ENCODE data around the gene PUM2. TPM values are rescaled to one million over a fixed set of nuclear protein-coding genes. Genes with fewer than 3 reads are reported as not detected.
"Not testable (repeated sequence)": the region's sequence is repeated elsewhere in the genome, so short reads cannot be mapped to it uniquely, and the experiment has no call there.

The PUM2 gene
- total RNA-seq, 1 experiment from 2014 or later, result 105 TPM

- H3K4me2 ChIP-seq (ENCODE audit: low read length); H3K27ac ChIP-seq (ENCODE audit: low read depth, low read length); H3K79me2 ChIP-seq (ENCODE audit: insufficient read depth, low read length); H3K4me3 ChIP-seq (replicated peaks in 1 of 2; ENCODE audit: low read depth in 1 of 2, low read length in 2 of 2); H3K9me2 ChIP-seq (ENCODE audit: insufficient read depth); DNase-seq (ENCODE audit: low read depth, low spot score); H4K20me1 ChIP-seq (ENCODE audit: insufficient read depth); CTCF ChIA-PET; H3K27me3 ChIP-seq (ENCODE audit: insufficient read depth, low read length); H3K36me3 ChIP-seq (ENCODE audit: control insufficient read depth in 1 of 2, insufficient read depth in 2 of 2, low read length in 2 of 2); POLR2A ChIA-PET; H3K9me3 ChIP-seq (ENCODE audit: control insufficient read depth in 1 of 2, insufficient read depth in 1 of 2, low read depth in 1 of 2, low read length in 2 of 2); H2AFZ ChIP-seq (ENCODE audit: low read depth, low read length, poor library complexity, severe bottlenecking); BruUV-seq (replicated peaks); H3K9ac ChIP-seq (ENCODE audit: low read length); intact Hi-C loops (cut with micrococcal nuclease); H3K4me1 ChIP-seq (ENCODE audit: control insufficient read depth in 1 of 2, insufficient read depth in 2 of 2, low read length in 2 of 2); RAD21 ChIA-PET (ENCODE audit: low non-redundant PET in 1 of 2, low total read pairs in 2 of 2, uncharacterized antibody in 2 of 2, unreplicated experiment in 2 of 2); ATAC-seq: not testable (repeated sequence)
These were observed 24.3 kb upstream of the PUM2 start for GRCh38 chr2:20374982-20375381.

- Histone ChIP-seq H3K9me3 (ENCODE audit: control insufficient read depth in 1 of 2, insufficient read depth in 1 of 2, low read depth in 1 of 2, low read length in 2 of 2) (no peaks in the 10 kb centered on the region), H3K27ac (ENCODE audit: low read depth, low read length) (no peak overlapping the region), H3K4me2 (ENCODE audit: low read length) (no peak overlapping the region), H3K79me2 (ENCODE audit: insufficient read depth, low read length) (no peaks in the 10 kb centered on the region), H3K36me3 (ENCODE audit: control insufficient read depth in 1 of 2, insufficient read depth in 2 of 2, low read length in 2 of 2) (no peaks in the 10 kb centered on the region), H4K20me1 (ENCODE audit: insufficient read depth) (no peaks in the 10 kb centered on the region), H2AFZ (ENCODE audit: low read depth, low read length, poor library complexity, severe bottlenecking) (no peak overlapping the region), H3K27me3 (ENCODE audit: insufficient read depth, low read length) (no peaks in the 10 kb centered on the region), H3K9ac (ENCODE audit: low read length) (no peak overlapping the region), H3K4me3 (replicated peaks in 1 of 2; ENCODE audit: low read depth in 1 of 2, low read length in 2 of 2) (no peak overlapping the region), H3K4me1 (ENCODE audit: control insufficient read depth in 1 of 2, insufficient read depth in 2 of 2, low read length in 2 of 2) (no peaks in the 10 kb centered on the region), H3K9me2 (ENCODE audit: insufficient read depth) (no peaks in the 10 kb centered on the region)
- intact Hi-C loops (cut with micrococcal nuclease), result no loop called here
- ATAC-seq (no peak), DNase-seq (ENCODE audit: low read depth, low spot score) (no peak)
- ChIA-PET CTCF (no interaction called here), POLR2A (no interaction called here), RAD21 (ENCODE audit: low non-redundant PET in 1 of 2, low total read pairs in 2 of 2, uncharacterized antibody in 2 of 2, unreplicated experiment in 2 of 2) (no interaction called here)
- BruUV-seq (replicated peaks), result no TSS peak
- no peak for TF ChIP-seq SRF (IDR thresholded peaks at IDR 0.05; ENCODE audit: low read depth)
- no peak for TF ChIP-seq EZH2phosphoT487 (IDR thresholded peaks at IDR 0.05; ENCODE audit: borderline replicate concordance)
- no peak for TF ChIP-seq JUND (IDR thresholded peaks at IDR 0.05)
- no peak for TF ChIP-seq RAD21 (IDR thresholded peaks at IDR 0.05; ENCODE audit: low read depth)
- TF ChIP-seq EZH2 (IDR thresholded peaks at IDR 0.05), result no peak
- no peak for TF ChIP-seq REST (IDR thresholded peaks at IDR 0.05; ENCODE audit: low read depth)
- TF ChIP-seq YY1 (IDR thresholded peaks at IDR 0.05; ENCODE audit: extremely low read depth, insufficient replicate concordance, low read depth, low read length), result no peak
- TF ChIP-seq POLR2AphosphoS5 (IDR thresholded peaks at IDR 0.05; ENCODE audit: low read depth, low read length), result no peak
- no peak for TF ChIP-seq MAX (IDR thresholded peaks at IDR 0.05)
- no peak for TF ChIP-seq ATF3 (IDR thresholded peaks at IDR 0.05)
- TF ChIP-seq POLR2A (IDR thresholded peaks at IDR 0.05; ENCODE audit: borderline replicate concordance, extremely low read depth, insufficient read depth, insufficient read length), result no peak
- TF ChIP-seq ZFX (IDR thresholded peaks at IDR 0.05), result no peak
These were observed 22.4 kb upstream of the PUM2 start for GRCh38 chr2:20372896-20373640.

Measured in HCT116 (cell line).